ENCODE data around the gene LRRC32. TPM values are rescaled to one million over a fixed set of nuclear protein-coding genes. Genes with fewer than 3 reads are reported as not detected.

LRRC32 gene, protein sequence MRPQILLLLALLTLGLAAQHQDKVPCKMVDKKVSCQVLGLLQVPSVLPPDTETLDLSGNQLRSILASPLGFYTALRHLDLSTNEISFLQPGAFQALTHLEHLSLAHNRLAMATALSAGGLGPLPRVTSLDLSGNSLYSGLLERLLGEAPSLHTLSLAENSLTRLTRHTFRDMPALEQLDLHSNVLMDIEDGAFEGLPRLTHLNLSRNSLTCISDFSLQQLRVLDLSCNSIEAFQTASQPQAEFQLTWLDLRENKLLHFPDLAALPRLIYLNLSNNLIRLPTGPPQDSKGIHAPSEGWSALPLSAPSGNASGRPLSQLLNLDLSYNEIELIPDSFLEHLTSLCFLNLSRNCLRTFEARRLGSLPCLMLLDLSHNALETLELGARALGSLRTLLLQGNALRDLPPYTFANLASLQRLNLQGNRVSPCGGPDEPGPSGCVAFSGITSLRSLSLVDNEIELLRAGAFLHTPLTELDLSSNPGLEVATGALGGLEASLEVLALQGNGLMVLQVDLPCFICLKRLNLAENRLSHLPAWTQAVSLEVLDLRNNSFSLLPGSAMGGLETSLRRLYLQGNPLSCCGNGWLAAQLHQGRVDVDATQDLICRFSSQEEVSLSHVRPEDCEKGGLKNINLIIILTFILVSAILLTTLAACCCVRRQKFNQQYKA
- 0.05 TPM in 1 of 2 replicates, not detected in the other for total RNA-seq (2014; rRNA removed; shearing (Covaris generic))
- 0.44 TPM in 1 of 2 replicates, not detected in the other for polyA plus RNA-seq (2014; cell fraction: nucleus; rRNA removed)

- no peak for DNase-seq (ENCODE audit: extremely low read depth, low read depth)
Observed at GRCh38 chr11:76670485-76671236, at the start of gene LRRC32. LRRC32 (minus strand) TSS chr11:76670747; CDS start chr11:76665954, 4,793 bp downstream.

DNA sequence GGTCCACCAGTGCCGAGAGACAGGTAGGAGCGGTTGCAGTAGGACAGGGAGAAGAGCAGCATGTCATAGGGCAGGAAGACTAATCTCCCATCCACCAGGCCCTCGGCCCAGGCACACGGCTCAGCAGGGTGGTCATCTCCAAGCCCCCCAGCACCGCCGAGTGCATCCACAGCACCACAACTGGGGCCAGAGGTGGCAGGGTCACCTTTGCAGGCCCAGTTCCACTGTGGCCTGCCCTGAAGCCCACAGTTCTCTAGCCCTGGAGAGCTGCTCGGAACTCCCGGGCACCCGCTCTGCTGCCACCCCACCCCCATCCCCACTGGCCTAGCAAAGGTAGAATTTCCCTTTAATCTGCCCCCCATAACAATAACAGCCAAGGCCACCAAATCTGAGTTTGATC, 49.1 kb upstream of the LRRC32 start:
- DNase-seq (ENCODE audit: extremely low read depth, low read depth), result no peak

- DNase-seq (ENCODE audit: extremely low read depth, low read depth), result no peak
Observed at GRCh38 chr11:76719281-76719680, 48.7 kb upstream of the LRRC32 start.

GRCh38 chr11:76717816-76718215, 47.3 kb upstream of the LRRC32 start:
- DNase-seq (ENCODE audit: extremely low read depth, low read depth), result no peak

- no peak for DNase-seq (ENCODE audit: extremely low read depth, low read depth)
Observed at GRCh38 chr11:76717369-76717768, 46.8 kb upstream of the LRRC32 start.

DNA sequence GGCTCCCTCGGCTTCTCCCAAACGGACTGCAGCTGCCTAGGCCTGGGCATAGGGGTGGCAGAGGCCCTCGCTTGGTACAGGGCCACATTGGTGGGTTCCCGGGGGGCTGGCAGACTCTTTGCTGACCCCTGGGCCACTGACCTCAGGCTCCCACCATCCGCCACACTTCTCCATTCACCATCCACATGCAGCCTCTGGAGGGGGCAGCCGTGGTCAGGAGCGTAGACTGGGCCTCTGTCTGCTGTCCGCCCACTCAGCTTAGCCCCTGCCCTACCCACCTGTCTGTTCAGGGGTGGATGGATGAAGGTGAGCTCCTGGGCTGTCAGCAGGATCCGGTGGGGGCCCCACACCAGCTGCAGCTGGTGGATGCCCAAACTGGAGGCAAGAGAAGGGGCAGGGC, 45.7 kb upstream of the LRRC32 start:
- no peak for DNase-seq (ENCODE audit: extremely low read depth, low read depth)

GRCh38 chr11:76714493-76714892, 43.9 kb upstream of the LRRC32 start:
- no peak for DNase-seq (ENCODE audit: extremely low read depth, low read depth)

DNA sequence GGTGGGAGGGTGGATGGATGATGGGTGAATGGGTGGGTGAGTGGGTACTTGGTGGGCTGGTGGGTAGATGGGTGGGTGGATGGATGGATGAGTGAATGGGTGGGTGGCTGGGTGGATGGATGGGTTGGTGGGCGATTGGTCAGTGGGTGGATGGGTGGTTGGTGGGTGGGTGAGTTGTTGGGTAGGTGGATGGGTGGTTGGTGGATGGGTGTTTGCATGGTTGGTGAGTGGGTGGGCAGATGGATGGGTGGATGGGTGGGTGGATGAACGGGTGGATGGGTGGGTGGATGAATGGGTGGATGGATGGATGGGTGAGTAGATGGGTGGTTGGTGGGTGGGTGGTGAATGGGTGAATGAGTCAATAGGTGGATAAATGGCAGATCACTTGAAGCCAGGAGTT, 43.0 kb upstream of the LRRC32 start:
- DNase-seq (ENCODE audit: extremely low read depth, low read depth), result no peak

GRCh38 chr11:76712125-76712524, 41.6 kb upstream of the LRRC32 start:
- no peak for DNase-seq (ENCODE audit: extremely low read depth, low read depth)

GRCh38 chr11:76709756-76710155, 39.2 kb upstream of the LRRC32 start:
- no peak for DNase-seq (ENCODE audit: extremely low read depth, low read depth)

GRCh38 chr11:76708972-76709660, 38.6 kb upstream of the LRRC32 start:
- DNase-seq (ENCODE audit: extremely low read depth, low read depth), result no peak

GRCh38 chr11:76707293-76707825, 36.8 kb upstream of the LRRC32 start:
- no peak for DNase-seq (ENCODE audit: extremely low read depth, low read depth)

GRCh38 chr11:76706667-76707066, 36.1 kb upstream of the LRRC32 start:
- DNase-seq (ENCODE audit: extremely low read depth, low read depth), result no peak

DNA sequence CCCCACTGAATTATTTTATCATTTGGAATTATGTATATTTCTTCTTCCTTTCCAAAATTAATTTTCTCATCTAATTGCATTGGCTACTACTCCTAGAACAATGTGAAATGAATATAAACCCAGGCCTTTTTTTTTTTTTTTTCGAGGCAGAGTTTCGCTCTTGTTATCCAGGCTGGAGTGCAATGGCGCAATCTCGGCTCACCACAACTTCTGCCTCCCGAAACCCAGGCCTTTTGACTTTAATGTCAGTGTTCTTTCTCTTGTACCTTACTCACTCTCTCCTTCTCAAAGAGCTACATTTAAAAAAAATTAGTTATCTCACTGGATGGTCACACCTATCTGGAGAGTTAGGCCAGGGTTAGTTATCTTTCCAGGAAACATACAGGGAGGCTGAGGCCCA, 35.3 kb upstream of the LRRC32 start:
- no peak for DNase-seq (ENCODE audit: extremely low read depth, low read depth)

DNA sequence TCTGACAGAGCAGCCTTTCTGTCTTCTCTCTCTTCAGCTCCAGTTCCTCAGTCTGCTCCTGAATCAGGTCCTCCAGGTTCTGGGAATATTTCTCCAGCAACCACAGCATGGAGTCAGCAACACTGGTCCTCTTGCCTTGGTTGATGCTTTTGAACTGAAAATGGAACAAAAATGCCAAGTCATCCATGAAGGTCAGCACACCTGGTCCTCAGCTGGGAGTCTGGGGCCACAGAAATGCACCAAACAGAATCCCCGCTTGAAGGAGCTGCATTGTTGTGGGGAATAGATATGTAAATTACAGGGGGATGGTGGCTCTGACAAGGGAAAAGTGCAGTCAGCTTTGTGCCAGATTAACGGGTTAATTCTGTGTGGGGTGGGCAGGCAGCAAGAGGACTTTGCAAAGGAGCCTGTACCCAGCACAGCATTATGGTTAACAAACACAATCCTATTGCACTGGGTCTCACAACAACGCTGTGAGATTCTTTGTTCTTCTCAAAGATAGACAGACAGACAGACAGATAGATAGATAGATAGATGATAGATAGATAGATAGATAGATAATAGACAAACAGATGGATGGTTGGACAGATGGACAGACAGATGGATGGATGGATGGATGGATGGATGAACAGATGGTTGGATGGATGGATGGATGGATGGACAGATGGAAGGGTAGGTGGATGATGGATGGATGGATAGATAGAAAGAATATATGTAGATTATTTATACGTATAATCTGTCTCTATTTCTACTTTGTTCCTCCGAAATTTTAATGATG, 33.8 kb upstream of the LRRC32 start:
- no peak for DNase-seq (ENCODE audit: extremely low read depth, low read depth)

- DNase-seq (ENCODE audit: extremely low read depth, low read depth), result no peak
Observed at GRCh38 chr11:76703707-76704106, 33.2 kb upstream of the LRRC32 start.

GRCh38 chr11:76702336-76703128, 32.0 kb upstream of the LRRC32 start:
- no peak for DNase-seq (ENCODE audit: extremely low read depth, low read depth)

DNA sequence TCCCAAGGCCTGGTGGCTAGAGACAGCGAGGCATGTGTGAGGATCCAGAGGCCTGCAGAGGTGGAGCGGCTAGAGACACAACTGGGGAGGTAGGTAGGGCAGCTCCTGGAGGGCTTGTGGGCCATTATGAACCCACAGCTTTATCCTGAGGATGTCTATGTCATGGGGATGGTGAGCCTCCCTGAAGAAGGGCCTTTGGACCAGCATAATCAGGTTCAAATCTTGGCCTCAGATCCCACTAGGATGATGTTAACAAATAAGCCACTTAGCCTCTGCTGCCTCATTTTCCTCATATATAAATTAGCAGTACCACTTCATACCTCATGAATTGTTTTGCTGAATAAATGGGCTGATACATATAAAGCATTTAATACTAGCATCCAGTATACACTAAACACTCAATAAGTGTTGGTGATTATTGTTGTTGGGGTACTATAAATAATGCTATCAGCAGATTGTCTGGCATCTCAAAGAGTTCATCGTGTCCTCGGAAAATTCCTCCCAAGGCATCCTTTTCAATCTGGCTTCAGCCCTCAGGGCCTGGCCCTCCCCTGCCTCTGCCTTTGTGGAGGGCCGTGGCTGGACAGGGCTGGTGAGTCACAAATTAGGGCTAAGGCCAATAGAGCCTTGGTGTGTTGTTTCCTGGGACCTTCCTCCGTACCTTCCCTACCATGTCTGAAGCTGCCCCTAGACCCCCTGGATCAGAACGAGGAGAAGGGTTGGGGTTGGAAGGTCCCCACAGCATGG, 30.9 kb upstream of the LRRC32 start:
- DNase-seq (ENCODE audit: extremely low read depth, low read depth), result no peak
